ENCODE results near the gene EXOC3L1.

Gene EXOC3L1

GRCh38 chr16:67234180-67234597 is 44.3 kb upstream of the EXOC3L1 start:
- no peak overlapping the region; the same call in 1 of the 2 replicates for H3K27ac ChIP-seq
- no peak for TF ChIP-seq CTCF (conservative IDR thresholded peaks at IDR 0.05)

- peak; percentile 45 for TF ChIP-seq CTCF (conservative IDR thresholded peaks at IDR 0.05)
- no peak overlapping the region; the same call in 1 of the 2 replicates for H3K27ac ChIP-seq
Measured at GRCh38 chr16:67233596-67233995, 43.7 kb upstream of the EXOC3L1 start.

- H3K27ac ChIP-seq, result no peak overlapping the region
- TF ChIP-seq CTCF (conservative IDR thresholded peaks at IDR 0.05), result no peak
Measured at GRCh38 chr16:67230809-67231660, 41.1 kb upstream of the EXOC3L1 start.

- TF ChIP-seq CTCF (conservative IDR thresholded peaks at IDR 0.05), result no peak
Measured at GRCh38 chr16:67229906-67230808, 40.2 kb upstream of the EXOC3L1 start.

GRCh38 chr16:67228905-67229304 is 39.0 kb upstream of the EXOC3L1 start:
- H3K27ac ChIP-seq, result no peak overlapping the region
- TF ChIP-seq CTCF (conservative IDR thresholded peaks at IDR 0.05), result no peak

More at GRCh38 chr16:67229906-67230808, 40.2 kb upstream of the EXOC3L1 start:
- H3K27ac ChIP-seq, result no peak overlapping the region

- no peak overlapping the region for H3K27ac ChIP-seq
- no peak for TF ChIP-seq CTCF (conservative IDR thresholded peaks at IDR 0.05)
Measured at GRCh38 chr16:67228034-67228785, 38.3 kb upstream of the EXOC3L1 start.
